ENCODE measurements around the gene NAV2.

NAV2 gene

DNA sequence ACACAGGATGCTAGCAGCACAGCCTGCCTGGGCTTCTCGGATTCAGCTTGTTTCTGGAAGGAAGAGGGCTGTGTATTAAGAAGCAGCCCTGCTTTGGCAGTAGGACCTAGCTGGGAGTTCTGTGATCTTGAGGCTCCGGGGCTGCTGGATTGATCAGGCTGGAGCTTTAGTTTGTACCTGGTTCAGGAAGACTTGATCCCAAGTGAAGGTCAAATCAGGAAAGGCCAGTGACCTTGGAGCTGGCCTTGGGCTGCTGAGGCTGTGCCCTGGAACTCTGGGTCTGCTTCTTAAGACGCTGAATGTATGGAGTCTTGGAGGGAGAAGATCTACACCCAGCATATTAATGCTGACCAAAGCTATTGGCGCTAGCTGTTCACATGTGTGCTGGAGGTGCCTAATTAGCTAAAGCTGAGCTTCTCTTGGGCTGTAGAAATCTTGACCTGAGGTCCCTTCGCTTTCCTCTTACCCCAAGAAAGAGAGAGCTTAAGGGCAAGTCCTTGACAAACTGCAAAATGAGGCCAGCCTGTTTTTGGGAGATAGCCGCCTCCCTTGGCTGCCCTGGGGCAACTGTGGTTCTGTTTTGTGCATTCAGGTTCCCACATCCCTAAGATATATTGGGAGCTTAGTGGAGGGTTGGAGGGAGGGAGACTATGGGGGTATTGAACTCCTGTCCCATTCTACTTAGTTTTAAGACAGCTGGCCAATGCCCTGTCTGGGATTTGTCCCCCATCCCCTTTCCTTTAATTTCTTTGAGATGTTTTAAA lies 311.7 kb downstream of the NAV2 start:
- in situ Hi-C loops (cut with HindIII; ENCODE audit: low pct_ligation_motif_present, low sequenced_read_pairs), result no loop called here
- Histone ChIP-seq H3K27ac (no peak overlapping the region), H3K4me3 (ENCODE audit: low read depth, low read length) (peak overlapping the region; percentile 56), H3K36me3 (replicated peaks) (no peaks in the 10 kb centered on the region), H3K27me3 (replicated peaks) (no peaks in the 10 kb centered on the region)
- no peak for DNase-seq
- TF ChIP-seq, protein P1, sequence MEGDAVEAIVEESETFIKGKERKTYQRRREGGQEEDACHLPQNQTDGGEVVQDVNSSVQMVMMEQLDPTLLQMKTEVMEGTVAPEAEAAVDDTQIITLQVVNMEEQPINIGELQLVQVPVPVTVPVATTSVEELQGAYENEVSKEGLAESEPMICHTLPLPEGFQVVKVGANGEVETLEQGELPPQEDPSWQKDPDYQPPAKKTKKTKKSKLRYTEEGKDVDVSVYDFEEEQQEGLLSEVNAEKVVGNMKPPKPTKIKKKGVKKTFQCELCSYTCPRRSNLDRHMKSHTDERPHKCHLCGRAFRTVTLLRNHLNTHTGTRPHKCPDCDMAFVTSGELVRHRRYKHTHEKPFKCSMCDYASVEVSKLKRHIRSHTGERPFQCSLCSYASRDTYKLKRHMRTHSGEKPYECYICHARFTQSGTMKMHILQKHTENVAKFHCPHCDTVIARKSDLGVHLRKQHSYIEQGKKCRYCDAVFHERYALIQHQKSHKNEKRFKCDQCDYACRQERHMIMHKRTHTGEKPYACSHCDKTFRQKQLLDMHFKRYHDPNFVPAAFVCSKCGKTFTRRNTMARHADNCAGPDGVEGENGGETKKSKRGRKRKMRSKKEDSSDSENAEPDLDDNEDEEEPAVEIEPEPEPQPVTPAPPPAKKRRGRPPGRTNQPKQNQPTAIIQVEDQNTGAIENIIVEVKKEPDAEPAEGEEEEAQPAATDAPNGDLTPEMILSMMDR (IDR thresholded peaks at IDR 0.05; ENCODE audit: low read depth, low read length, missing control alignments), result no peak

DNA sequence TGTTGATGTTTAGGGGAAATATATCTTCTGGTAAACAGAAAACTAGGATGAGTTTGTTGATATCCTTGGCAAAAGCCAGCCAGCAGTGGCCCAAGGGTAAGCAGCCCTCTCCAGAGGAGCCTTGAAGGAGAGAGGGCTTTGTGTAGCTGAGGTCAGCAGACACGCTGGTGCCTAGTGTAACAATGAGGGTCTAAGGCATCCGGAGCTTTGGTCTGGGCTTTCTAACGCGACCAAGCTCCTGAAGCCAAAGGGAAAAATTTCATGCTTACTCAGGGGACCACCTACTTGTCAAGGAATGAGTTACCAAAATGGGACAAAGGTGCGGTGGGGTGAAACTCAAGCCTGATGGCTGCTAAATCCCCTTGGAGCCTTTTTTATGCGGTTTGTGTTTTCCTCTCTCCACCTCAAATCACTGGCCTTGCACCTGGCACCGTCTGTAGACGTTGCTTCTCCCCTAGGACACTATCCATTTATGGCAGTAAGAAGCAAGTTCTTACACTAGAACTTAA lies 312.7 kb downstream of the NAV2 start:
- Histone ChIP-seq H3K4me3 (ENCODE audit: low read depth, low read length) (no peak overlapping the region), H3K36me3 (replicated peaks) (no peaks in the 10 kb centered on the region), H3K27ac (no peak overlapping the region), H3K27me3 (replicated peaks) (no peaks in the 10 kb centered on the region)
- in situ Hi-C loops (cut with HindIII; ENCODE audit: low pct_ligation_motif_present, low sequenced_read_pairs), result no loop called here
- DNase-seq, result no peak
- TF ChIP-seq, protein P1 (IDR thresholded peaks at IDR 0.05; ENCODE audit: low read depth, low read length, missing control alignments), result no peak

DNA sequence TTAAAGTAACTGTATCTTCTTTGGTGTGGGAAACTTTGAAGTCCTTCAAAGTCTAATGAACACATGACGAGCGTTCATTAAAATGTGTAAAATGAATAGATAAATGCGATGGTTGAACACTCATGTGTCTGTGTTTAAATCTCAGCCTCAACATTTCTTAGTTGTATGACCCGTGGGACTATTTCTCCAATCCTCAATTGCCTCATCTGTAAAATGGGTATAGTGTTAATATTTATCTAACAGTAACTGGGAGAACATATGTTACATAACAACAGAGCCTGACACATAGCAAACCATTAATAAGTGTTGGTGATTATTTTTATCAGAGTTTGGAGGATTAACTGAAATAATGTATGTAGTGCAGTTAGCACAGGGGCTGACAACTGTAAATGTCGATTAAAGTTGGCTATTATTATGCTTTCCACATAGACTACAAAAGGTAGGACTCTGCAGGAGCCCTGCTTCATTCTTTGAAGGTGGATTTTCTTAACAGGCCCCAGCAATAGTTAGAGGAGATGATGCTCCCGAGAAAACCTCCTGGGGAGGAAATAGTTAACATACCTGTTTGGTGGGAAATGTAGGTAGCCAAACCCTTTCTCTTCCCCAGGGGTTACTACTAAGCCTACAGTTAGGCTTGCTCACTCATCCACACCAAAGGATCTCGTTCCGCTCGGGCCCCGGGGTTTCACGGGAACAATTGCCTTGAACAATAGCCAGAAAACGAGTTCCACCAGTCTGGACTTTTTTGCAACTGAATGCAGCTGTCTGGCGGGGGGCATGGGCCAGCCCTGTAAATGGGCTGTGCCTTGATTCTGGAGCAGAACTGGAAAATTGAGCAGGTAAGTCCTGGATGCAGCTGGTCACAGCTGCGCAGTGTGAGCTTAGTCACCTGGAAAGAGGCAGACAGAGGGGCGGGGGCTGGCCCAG lies 314.3 kb downstream of the NAV2 start:
- Histone ChIP-seq H3K27ac (no peak overlapping the region), H3K36me3 (replicated peaks) (no peaks in the 10 kb centered on the region), H3K4me3 (ENCODE audit: low read depth, low read length) (no peak overlapping the region), H3K27me3 (replicated peaks) (no peaks in the 10 kb centered on the region)
- TF ChIP-seq, protein P1 (IDR thresholded peaks at IDR 0.05; ENCODE audit: low read depth, low read length, missing control alignments), result no peak
- no peak for DNase-seq
- in situ Hi-C loops (cut with HindIII; ENCODE audit: low pct_ligation_motif_present, low sequenced_read_pairs), result no loop called here

DNA sequence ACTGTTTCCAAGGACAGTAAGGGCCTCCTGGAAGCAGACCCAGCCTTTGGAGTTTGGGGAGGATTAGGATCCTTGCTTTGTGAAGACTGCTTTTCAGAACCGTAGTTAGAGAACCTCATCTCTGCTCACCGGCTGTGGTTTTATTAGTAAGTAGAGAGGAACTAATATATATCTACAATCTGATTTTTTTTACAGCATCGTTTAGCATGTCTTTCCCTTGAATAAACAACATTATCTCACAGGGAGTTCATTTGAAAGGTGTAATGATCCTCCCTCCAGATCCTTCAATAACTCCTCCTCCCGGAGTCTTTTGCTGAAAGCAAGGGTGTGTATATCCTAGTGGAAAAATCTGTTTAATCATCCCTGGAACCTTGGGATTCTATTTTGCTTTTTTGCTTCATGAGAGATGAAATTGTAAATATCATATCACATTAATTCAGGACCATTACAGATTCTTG lies 314.9 kb downstream of the NAV2 start:
- in situ Hi-C loops (cut with HindIII; ENCODE audit: low pct_ligation_motif_present, low sequenced_read_pairs), result no loop called here
- Histone ChIP-seq H3K36me3 (replicated peaks) (no peaks in the 10 kb centered on the region), H3K27me3 (replicated peaks) (no peaks in the 10 kb centered on the region), H3K4me3 (ENCODE audit: low read depth, low read length) (no peak overlapping the region), H3K27ac (no peak overlapping the region)
- no peak for DNase-seq
- TF ChIP-seq, protein P1 (IDR thresholded peaks at IDR 0.05; ENCODE audit: low read depth, low read length, missing control alignments), result no peak

DNA sequence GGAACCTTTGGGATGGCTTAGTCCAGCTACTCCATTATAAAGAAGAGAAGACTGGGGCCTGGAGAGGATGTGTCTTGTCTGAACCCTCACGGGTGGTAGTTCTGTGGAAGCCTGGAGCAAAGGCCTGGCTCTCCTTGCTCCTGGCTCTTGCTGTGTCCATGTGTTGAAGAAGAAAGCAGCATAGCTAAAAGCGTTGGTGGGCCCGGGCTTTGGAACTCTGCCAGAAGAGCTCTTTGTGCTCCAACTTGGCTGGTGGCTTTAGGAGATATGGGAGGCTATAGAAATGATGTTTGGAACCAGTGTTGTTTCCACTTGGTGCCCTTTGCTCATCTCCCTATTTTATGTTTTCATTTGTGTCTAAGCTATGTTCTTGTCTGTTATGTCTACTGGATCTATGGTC lies 316.6 kb downstream of the NAV2 start:
- no peaks in the 10 kb centered on the region for H3K27me3 ChIP-seq (replicated peaks)
- DNase-seq, result no peak
- no peak overlapping the region for H3K4me3 ChIP-seq (ENCODE audit: low read depth, low read length)
- in situ Hi-C loops (cut with HindIII; ENCODE audit: low pct_ligation_motif_present, low sequenced_read_pairs), result no loop called here
- TF ChIP-seq, protein P1 (IDR thresholded peaks at IDR 0.05; ENCODE audit: low read depth, low read length, missing control alignments), result no peak
- no peaks in the 10 kb centered on the region for H3K36me3 ChIP-seq (replicated peaks)
- no peak overlapping the region for H3K27ac ChIP-seq
